OCI-LY7 (cell line): ENCODE results near the gene HRH2. TPM values are rescaled to one million over a fixed set of nuclear protein-coding genes. Genes with fewer than 3 reads are reported as not detected.

Source experiments
- BruUV-seq: library from RNA; stranded (reverse); fragments of 400-500 nt; replicated peaks from 2 replicates; lab custom pipeline; 2021; lab: Mats Ljungman, UMichigan
- CTCF ChIA-PET: fragments of 300-600 bp; sonication (Branson Sonifier 250); formaldehyde crosslinking; loops from one replicate; lab custom pipeline; 2022; ENCODE audit warnings: antibody characterized with exemption; ENCODE audit not compliant: unreplicated experiment; lab: Charles Lee
- POLR2A ChIA-PET: fragments of 300-600 bp; sonication (Branson Sonifier 250); formaldehyde crosslinking; loops from one replicate; lab custom pipeline; 2022; ENCODE audit warnings: antibody characterized with exemption; lab: Charles Lee
- DNase-seq: peaks from one replicate; pipeline ENCODE4 v3.0.0-alpha.2; 2015; ENCODE audit warnings: low spot score
- H2AFZ ChIP-seq: fragments of 200-600 bp; sonication (generic), shearing (Covaris generic); 2 replicates; pipeline ENCODE4 v1.6.1; 2014; ENCODE audit warnings: mild to moderate bottlenecking, antibody characterized with exemption, low read length, moderate library complexity
- H3K27ac ChIP-seq: fragments of 200-600 bp; sonication (generic); 2 replicates; pipeline ENCODE4 v1.5.1; 2014; ENCODE audit warnings: mixed run types, low read depth, mild to moderate bottlenecking, moderate library complexity, low read length, inconsistent platforms; ENCODE audit not compliant: poor library complexity, severe bottlenecking
- H3K36me3 ChIP-seq: fragments of 200-600 bp; sonication (generic); 2 replicates; pipeline ENCODE4 v1.6.1; 2014; ENCODE audit warnings: mild to moderate bottlenecking, antibody characterized with exemption, low read length, moderate library complexity, mixed read lengths; ENCODE audit not compliant: insufficient read depth
- H3K4me1 ChIP-seq: fragments of 200-600 bp; sonication (generic); 2 replicates; pipeline ENCODE4 v1.5.1; 2014; ENCODE audit warnings: mild to moderate bottlenecking, low read length; ENCODE audit not compliant: insufficient read depth, poor library complexity, severe bottlenecking
- H3K4me2 ChIP-seq: fragments of 200-600 bp; sonication (generic); 2 replicates; pipeline ENCODE4 v1.6.1; 2014; ENCODE audit warnings: mild to moderate bottlenecking, low read length
- H3K4me3 ChIP-seq: fragments of 200-600 bp; sonication (generic); 2 replicates; pipeline ENCODE4 v1.5.1; 2014; ENCODE audit warnings: mild to moderate bottlenecking, low read depth, low read length; ENCODE audit not compliant: poor library complexity, severe bottlenecking
- H3K79me2 ChIP-seq: fragments of 200-600 bp; sonication (generic); 2 replicates; pipeline ENCODE4 v1.6.1; 2016; ENCODE audit warnings: low read depth, mild to moderate bottlenecking, low read length, moderate library complexity, mixed read lengths; ENCODE audit not compliant: insufficient read depth
- H3K9me2 ChIP-seq: fragments of 200-600 bp; sonication (generic); 2 replicates; pipeline ENCODE4 v1.6.1; 2016; ENCODE audit warnings: mild to moderate bottlenecking, low read length, mixed read lengths; ENCODE audit not compliant: insufficient read depth
- H3K9me3 ChIP-seq: fragments of 200-600 bp; sonication (generic); 2 replicates; pipeline ENCODE4 v1.6.1; 2014; ENCODE audit warnings: mild to moderate bottlenecking, mixed run types, low read length, mixed read lengths
- H4K20me1 ChIP-seq: fragments of 200-600 bp; sonication (generic); 2 replicates; pipeline ENCODE4 v1.6.1; 2014; ENCODE audit warnings: mild to moderate bottlenecking, antibody characterized with exemption, low read length, moderate library complexity, mixed read lengths; ENCODE audit not compliant: insufficient read depth
- CTCF ChIP-seq: fragments of 200-600 bp; sonication (generic); conservative IDR thresholded peaks from 2 replicates; pipeline ENCODE4 v1.5.1; 2014; ENCODE audit warnings: mild to moderate bottlenecking, antibody characterized with exemption, low read length, moderate library complexity, mixed read lengths
- EZH2phosphoT487 ChIP-seq: fragments of 200-600 bp; sonication (generic); IDR thresholded peaks from 2 replicates; pipeline ENCODE4 v1.6.1; 2018; ENCODE audit warnings: low read depth, borderline replicate concordance, mild to moderate bottlenecking, mixed run types, antibody characterized with exemption, low read length, moderate library complexity, mixed read lengths
- intact Hi-C: fragments of 100-400 bp; cut with micrococcal nuclease; formaldehyde crosslinking; loops from one replicate; pipeline ENCODE4 v1.10.0; 2022; ENCODE audit not compliant: unreplicated experiment
- total RNA-seq, 2 experiments: library from RNA; depleted of rRNA in 1 of 2; stranded (reverse); fragments of >200 nt in 1 of 2; shearing (Covaris generic) in 1 of 2; gene quantifications; 2 replicates each; pipeline ENCODE4 v1.2.3, GENCODE V29; 2014 to 2022

The HRH2 gene
- total RNA-seq, 2 experiments from 2014 or later, result not detected

GRCh38 chr5:175668006-175668405, 10.1 kb downstream of the HRH2 start:
- no peaks in the 10 kb centered on the region for H4K20me1 ChIP-seq
- no peak for DNase-seq
- H3K36me3 ChIP-seq, result no peaks in the 10 kb centered on the region
- no peak overlapping the region for H3K4me3 ChIP-seq
- BruUV-seq, result no TSS peak
- TF ChIP-seq EZH2phosphoT487, result no peak
- no peak for TF ChIP-seq CTCF
- H3K4me1 ChIP-seq, result no peaks in the 10 kb centered on the region
- no peak overlapping the region for H2AFZ ChIP-seq
- H3K4me2 ChIP-seq, result no peak overlapping the region
- no peaks in the 10 kb centered on the region for H3K9me3 ChIP-seq
- ChIA-PET CTCF (no interaction called here), POLR2A (no interaction called here)
- intact Hi-C loops, result no loop called here
- H3K79me2 ChIP-seq, result no peaks in the 10 kb centered on the region
- no peaks in the 10 kb centered on the region for H3K9me2 ChIP-seq
- H3K27ac ChIP-seq, result no peak overlapping the region

GRCh38 chr5:175670372-175670771, 12.5 kb downstream of the HRH2 start:
- intact Hi-C loops, result no loop called here
- H3K9me2 ChIP-seq, result no peaks in the 10 kb centered on the region
- BruUV-seq, result no TSS peak
- no peak overlapping the region for H3K27ac ChIP-seq
- H3K9me3 ChIP-seq, result no peaks in the 10 kb centered on the region
- no peak overlapping the region for H2AFZ ChIP-seq
- no peak for DNase-seq
- TF ChIP-seq CTCF (no peak), EZH2phosphoT487 (no peak)
- H3K4me3 ChIP-seq, result no peak overlapping the region
- H4K20me1 ChIP-seq, result no peaks in the 10 kb centered on the region
- H3K4me1 ChIP-seq, result no peaks in the 10 kb centered on the region
- H3K4me2 ChIP-seq, result no peak overlapping the region
- ChIA-PET CTCF (no interaction called here), POLR2A (no interaction called here)
- no peaks in the 10 kb centered on the region for H3K36me3 ChIP-seq
- no peaks in the 10 kb centered on the region for H3K79me2 ChIP-seq

- H3K4me1 ChIP-seq, result no peaks in the 10 kb centered on the region
- H3K36me3 ChIP-seq, result no peaks in the 10 kb centered on the region
- TF ChIP-seq CTCF, result no peak
- no peak for TF ChIP-seq EZH2phosphoT487
- no peak for DNase-seq
- H3K4me3 ChIP-seq, result no peak overlapping the region
- no peaks in the 10 kb centered on the region for H4K20me1 ChIP-seq
- POLR2A ChIA-PET, result no interaction called here
- no peak overlapping the region for H3K4me2 ChIP-seq
- BruUV-seq, result no TSS peak
- CTCF ChIA-PET, result no interaction called here
- no peak overlapping the region for H3K27ac ChIP-seq
- H3K9me3 ChIP-seq, result no peaks in the 10 kb centered on the region
- intact Hi-C loops, result no loop called here
- no peaks in the 10 kb centered on the region for H3K79me2 ChIP-seq
- H2AFZ ChIP-seq, result no peak overlapping the region
- H3K9me2 ChIP-seq, result no peaks in the 10 kb centered on the region
These were observed 13.1 kb downstream of the HRH2 start for GRCh38 chr5:175671013-175671412.
